HG02588 (cell line): ENCODE data around the gene AMMECR1.
A peak's percentile ranks its signal among the peaks of the same experiment; 100 is the strongest.

Source experiments
- ATAC-seq: cut with Tn5 transposase; IDR thresholded peaks from one replicate; pipeline ENCODE4 v1.9.1; 2021; ENCODE audit warnings: mild to moderate bottlenecking, moderate library complexity; ENCODE audit not compliant: unreplicated experiment

AMMECR1 gene

DNA sequence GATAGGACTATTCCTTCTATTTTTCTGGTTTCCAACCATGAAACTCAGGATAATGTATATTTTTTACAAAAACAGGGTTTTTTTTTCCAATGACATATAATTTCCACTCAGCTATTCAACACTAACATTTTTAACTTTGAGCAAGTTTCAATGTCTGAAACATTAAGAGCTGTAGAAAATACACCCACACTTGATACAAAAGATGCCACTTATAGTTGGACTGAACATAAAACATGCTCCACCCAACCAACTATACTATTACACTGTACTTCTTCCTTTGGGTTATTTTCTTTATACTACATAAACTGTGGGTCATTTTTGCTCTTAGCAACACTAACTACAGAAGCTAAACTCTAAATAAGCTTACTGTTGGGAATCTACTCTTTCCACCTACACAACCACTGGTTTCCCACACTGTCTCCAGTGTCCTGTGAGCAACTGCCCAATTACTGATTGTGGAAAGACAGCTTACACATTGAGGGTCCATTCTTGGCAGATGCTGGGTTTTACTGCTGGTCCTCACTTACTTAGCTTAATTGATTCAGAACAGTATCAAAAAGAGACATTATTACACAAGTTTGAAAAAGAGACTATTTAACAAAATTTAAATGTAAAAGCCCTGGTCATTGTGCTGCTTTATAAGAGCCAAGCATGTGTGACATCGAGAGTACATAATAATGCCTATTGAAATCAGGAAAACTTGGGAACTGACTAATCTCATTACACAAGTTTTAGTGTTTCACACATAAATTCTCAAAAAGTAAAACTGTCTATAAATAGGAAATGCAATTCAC, 6.3 kb downstream of the AMMECR1 start:
- ATAC-seq: no peak

DNA sequence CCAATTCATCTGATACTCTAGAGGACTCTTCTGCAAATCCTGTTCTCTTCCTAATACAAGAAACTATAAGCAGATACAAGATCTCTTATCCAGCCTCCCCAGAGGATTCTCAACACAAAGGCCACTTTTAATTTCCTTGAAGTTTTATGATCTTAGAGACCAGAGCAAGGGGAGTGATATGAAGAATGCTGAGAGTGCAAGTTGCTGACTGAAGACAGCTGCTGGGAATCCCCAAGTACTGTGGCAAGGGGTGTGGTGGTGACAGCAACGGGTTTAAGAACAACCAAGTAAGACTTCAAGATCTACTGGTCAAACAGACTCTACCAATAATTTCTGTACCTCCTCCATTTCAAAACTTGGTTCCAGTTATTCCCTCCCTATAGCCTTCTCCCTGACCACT, 7.0 kb downstream of the AMMECR1 start:
- ATAC-seq: peak; percentile 94

GRCh38 chrX:110310000-110310790, 7.7 kb downstream of the AMMECR1 start:
- ATAC-seq: no peak

GRCh38 chrX:110308220-110308619, 9.7 kb downstream of the AMMECR1 start:
- ATAC-seq: no peak

DNA sequence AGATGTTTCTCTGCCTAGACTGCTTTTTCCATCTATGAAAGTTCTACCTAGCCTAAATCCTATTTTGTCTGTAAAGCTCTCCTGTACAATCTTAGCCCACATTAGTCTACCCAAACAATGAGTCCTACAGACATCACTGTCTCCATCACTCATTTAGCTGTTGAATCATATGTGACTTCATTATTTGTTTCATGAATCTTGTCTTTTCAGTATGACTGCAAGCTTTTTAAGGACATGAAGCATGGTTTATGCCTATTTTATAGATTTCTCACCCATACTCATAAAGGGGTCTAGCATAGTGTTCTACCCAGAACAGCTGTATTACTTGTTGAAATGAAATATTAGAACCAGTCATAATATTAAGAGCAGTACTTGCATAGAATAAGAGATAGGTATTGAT, 13.0 kb downstream of the AMMECR1 start:
- ATAC-seq: no peak

DNA sequence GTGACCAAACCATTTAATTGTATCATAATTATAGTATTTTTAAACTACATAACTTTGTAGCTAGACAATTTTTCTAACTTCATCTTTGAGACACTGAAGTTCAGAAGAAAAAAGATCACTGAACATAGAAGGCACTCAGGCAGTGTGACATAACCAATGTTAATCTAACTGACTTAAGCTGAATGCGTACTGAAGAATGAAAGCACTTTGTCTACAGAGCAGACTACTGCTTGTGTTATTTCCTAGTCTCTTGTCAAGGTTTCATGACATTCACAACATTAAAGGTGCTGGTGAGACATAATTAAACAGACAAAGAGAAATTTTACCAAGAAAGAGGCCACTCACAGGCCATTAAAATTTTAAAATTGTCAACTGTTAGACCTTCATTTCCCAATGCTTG, 13.5 kb downstream of the AMMECR1 start:
- ATAC-seq: no peak

DNA sequence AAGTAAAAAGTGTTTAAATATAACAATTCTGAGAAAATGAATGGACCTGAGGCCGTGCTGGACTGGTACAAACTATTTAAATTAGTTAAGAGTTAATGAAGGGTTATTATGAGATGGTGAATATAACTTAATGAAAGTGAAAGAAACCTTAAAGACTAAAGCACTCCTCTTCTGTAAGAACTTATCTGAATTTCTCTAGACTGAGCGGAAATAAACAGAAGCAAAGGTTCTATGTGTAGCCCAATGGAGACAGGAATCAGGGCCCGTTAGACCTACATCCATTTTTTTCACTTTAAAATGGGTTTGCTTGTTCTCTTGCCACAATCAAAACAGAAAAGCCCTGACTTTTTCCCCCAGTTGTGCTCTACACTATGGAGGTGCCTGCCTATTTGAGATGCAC, 14.9 kb downstream of the AMMECR1 start:
- no peak for ATAC-seq

DNA sequence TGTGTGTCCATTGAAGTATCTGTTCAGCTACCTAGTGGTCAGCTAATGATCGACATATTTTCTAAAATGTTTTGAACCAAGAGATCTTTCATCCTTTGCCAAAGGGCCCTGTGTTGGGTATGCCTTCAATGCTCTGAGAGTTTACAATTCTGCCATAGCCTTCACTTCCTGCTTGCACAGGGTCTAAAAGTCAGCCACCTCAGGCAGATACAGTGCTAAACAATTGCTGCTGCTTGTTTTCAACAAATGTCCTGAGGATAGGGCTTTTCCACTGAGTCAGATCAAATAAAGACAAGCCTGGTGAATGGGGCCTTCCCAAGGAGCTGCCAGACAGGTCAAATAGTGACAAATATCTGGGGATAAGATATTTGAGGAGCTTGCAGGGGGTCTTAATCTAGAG, 16.7 kb downstream of the AMMECR1 start:
- ATAC-seq: no peak

DNA sequence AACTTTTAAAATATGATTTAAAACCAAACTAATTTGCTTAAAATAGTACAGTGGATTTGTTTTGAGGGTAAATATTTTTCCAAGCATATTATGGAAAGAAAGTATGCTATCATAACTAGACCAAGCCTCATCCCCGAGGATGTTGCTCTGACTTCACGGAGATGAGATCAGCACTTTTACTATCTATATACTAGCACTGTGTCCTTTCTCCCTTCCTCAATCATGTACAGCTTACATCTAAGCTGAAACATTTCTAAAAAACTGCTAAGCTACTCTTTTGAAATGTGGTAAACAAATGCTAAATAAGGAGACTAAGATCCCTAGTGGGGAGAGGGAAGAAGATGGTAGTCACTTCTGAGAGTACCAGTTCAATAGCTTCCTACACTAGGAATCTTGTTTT, 23.8 kb downstream of the AMMECR1 start:
- no peak for ATAC-seq

- no peak for ATAC-seq
These were observed 24.2 kb downstream of the AMMECR1 start for GRCh38 chrX:110293658-110294057.

DNA sequence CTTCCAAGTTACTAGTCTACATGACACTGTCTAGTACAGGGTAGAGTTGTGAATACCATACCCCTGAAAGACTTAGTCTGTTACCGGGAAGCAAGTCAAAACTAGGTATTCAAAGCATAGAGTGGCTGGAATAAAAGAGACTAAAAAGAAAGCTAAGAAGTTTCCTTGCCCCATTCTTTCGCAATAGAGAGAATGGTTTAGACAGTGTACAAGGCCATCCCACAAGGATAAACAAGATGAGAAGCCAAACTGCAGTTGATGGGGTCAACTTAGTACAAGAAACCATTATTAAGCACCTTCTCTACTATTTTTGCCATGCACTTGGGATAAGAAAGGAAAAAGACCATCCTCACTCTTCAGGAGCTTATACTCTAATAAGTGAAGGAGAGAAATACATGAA, 30.3 kb downstream of the AMMECR1 start:
- ATAC-seq: no peak

- ATAC-seq: no peak
These were observed 31.8 kb downstream of the AMMECR1 start for GRCh38 chrX:110286106-110286505.

GRCh38 chrX:110284159-110284558, 33.7 kb downstream of the AMMECR1 start:
- ATAC-seq: no peak

GRCh38 chrX:110282922-110283321, 35.0 kb downstream of the AMMECR1 start:
- no peak for ATAC-seq

DNA sequence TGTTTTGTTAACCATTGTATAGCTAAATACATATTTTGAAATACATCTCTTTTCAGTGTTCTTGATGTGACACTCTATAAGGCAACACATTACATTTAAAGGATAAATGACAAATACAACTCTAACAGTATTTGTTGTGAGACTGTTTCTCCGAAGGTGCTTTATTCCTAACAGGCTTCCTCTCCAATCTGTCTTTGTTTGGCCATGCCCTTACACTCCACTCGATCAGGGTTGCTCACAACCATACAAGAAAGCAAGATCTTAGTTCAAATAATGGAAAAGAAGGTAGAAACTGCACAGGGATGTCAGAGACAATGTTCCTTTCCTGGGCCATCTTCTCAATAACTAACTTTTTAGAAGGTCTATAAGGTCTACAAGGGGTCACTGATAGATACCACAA, 36.5 kb downstream of the AMMECR1 start:
- no peak for ATAC-seq

- no peak for ATAC-seq
These were observed 36.9 kb downstream of the AMMECR1 start for GRCh38 chrX:110280954-110281353.

DNA sequence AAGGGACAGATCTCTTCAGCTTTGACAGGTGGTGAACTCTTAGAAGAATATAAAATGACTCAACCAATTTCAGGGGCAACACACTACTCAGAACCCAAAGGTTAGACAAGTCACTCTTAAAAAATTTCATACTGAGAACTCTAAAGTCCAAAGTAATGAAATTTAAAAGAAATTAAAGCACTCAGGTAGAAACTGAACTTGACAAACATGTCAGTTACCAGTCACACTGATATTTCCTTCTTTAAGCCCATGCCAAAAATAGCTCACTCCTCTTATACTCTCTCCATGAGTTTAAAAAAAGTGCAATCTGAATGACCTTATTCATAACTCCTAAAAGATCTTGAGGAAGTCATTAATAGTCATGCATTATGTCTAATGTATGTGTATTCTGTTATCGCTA, 40.3 kb downstream of the AMMECR1 start:
- no peak for ATAC-seq

- peak; percentile 92 for ATAC-seq
These were observed 41.1 kb downstream of the AMMECR1 start for GRCh38 chrX:110276778-110277177.

DNA sequence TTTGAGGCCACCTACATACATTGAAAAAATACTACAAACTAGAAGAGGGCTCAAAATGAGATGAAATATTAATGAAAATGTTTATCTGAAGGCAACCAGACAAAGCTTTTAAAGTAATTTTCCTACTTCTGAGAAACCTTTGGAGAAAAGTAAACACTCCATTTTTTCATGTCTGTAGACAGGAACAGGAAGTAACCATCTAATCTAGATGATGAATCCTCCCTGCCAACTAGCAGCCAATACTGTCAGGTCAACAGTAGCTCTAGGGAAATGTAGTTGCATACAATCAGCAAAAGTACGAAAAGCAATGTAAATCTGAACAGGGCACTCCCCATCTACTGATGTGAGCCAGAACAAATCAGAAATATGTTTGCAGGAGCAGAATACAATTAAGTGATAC, 49.0 kb downstream of the AMMECR1 start:
- ATAC-seq: no peak

GRCh38 chrX:110268395-110268794, 49.5 kb downstream of the AMMECR1 start:
- no peak for ATAC-seq

GRCh38 chrX:110267874-110268273, 50.0 kb downstream of the AMMECR1 start:
- ATAC-seq: no peak

DNA sequence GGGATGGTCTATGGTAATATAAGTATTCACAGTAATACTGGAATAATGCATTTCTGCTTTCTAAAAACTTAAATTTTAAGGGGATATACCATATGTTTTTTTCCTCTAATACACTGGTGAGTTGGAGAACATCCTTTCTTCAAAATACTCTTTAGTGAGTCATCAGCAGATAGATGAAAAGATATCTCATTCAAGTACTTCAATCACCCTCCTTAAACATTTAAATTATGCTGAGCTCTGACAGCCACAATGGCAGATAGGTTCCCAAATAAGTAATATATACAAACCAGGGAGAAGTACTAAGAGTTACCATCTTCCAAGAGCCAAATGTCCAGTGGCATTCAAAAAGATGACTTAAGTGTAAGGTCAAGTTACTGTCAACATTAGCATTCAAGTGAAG, 52.2 kb downstream of the AMMECR1 start:
- no peak for ATAC-seq
